GM21529 (cell line): ENCODE data around the gene SIVA1.
A peak's percentile ranks its signal among the peaks of the same experiment; 100 is the strongest.
"Not testable (repeated sequence)": the region's sequence is repeated elsewhere in the genome, so short reads cannot be mapped to it uniquely, and the experiment has no call there.

Experiments used
- ATAC-seq: cut with Tn5 transposase; IDR thresholded peaks from one replicate; pipeline ENCODE4 v1.9.1; 2021; ENCODE audit not compliant: unreplicated experiment

The SIVA1 gene

GRCh38 chr14:104719343-104719742 is 33.6 kb upstream of the SIVA1 start:
- no peak for ATAC-seq

GRCh38 chr14:104721505-104722431 is 31.2 kb upstream of the SIVA1 start:
- ATAC-seq: no peak

- ATAC-seq: no peak
Measured at GRCh38 chr14:104722938-104723650, 29.9 kb upstream of the SIVA1 start.

- ATAC-seq: peak; percentile 64
Measured at GRCh38 chr14:104723651-104724406, 29.1 kb upstream of the SIVA1 start, which contains the start of gene ADSS1. Gene ADSS1 (plus strand): TSS chr14:104724229. CDS start chr14:104724271, 42 bp downstream.

- ATAC-seq: no peak
Measured at GRCh38 chr14:104724407-104724980, 28.5 kb upstream of the SIVA1 start.

GRCh38 chr14:104724981-104725771 is 27.8 kb upstream of the SIVA1 start:
- no peak for ATAC-seq

- ATAC-seq: no peak
Measured at GRCh38 chr14:104725772-104726548, 27.0 kb upstream of the SIVA1 start.

GRCh38 chr14:104726600-104727451 is 26.1 kb upstream of the SIVA1 start:
- no peak for ATAC-seq

- ATAC-seq: no peak
Measured at GRCh38 chr14:104728631-104729030, 24.3 kb upstream of the SIVA1 start.

- ATAC-seq: not testable (repeated sequence)
Measured at GRCh38 chr14:104729176-104729834, 23.6 kb upstream of the SIVA1 start.

GRCh38 chr14:104729835-104730181 is 23.1 kb upstream of the SIVA1 start:
- no peak for ATAC-seq

- no peak for ATAC-seq
Measured at GRCh38 chr14:104730487-104730886, 22.5 kb upstream of the SIVA1 start.

- ATAC-seq: no peak
Measured at GRCh38 chr14:104731320-104732294, 21.3 kb upstream of the SIVA1 start.

- no peak for ATAC-seq
Measured at GRCh38 chr14:104732355-104732804, 20.6 kb upstream of the SIVA1 start.

- ATAC-seq: no peak
Measured at GRCh38 chr14:104732931-104733681, 19.8 kb upstream of the SIVA1 start.

GRCh38 chr14:104734051-104734587 is 18.8 kb upstream of the SIVA1 start:
- no peak for ATAC-seq
